ENCODE measurements around the gene CYSTM1.

DNA sequence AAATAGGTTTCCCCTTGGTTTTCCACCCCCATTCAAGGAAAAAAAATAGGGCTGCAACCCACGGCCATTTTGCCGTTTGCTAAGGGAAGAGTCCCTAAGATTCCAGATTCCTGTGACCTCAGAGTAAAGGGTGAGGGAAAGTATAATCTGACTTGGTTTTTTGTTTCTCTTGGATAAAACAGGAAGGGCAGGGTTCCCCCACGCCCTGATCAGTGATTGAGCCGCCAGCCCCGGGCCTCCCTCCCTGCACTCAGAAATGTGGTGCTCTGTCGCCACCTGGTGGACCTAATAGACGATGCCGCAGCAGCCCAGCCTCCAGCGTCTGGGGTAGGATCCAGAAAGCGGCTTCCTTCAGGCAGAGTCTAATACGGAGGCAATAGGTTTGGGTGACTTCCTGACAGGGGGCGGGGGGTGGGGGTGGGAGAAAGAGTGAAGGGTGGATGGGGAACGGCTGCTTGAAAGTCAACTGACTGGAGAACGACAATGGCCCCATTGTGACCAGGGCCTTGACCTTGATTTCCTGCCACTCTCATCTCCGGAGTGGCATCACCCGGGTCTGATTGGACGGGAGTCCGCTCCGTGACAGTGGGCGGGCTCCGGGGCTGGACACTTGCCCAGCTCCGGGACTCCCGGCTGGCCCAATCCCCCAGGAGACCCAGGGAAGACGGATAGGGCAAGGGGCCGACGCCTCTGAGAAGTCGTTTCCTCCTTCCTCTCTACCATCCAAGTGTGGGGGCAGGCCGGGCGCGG is 17.8 kb upstream of the CYSTM1 start:
- TF ChIP-seq CTCF (IDR thresholded peaks at IDR 0.05) (peak; percentile 96), SREBF2 (IDR thresholded peaks at IDR 0.05) (no peak), KDM1A (IDR thresholded peaks at IDR 0.05; ENCODE audit: low read depth) (no peak)

Measured in A549 (cell line).